ENCODE results near the gene KCNE4. TPM values are rescaled to one million over a fixed set of nuclear protein-coding genes. Genes with fewer than 3 reads are reported as not detected.

KCNE4 gene
- total and polyA plus RNA-seq, 9 of the 15 experiments (the other 6 are each of a cell fraction or from before 2014, with no cell fraction given), result not detected

DNA sequence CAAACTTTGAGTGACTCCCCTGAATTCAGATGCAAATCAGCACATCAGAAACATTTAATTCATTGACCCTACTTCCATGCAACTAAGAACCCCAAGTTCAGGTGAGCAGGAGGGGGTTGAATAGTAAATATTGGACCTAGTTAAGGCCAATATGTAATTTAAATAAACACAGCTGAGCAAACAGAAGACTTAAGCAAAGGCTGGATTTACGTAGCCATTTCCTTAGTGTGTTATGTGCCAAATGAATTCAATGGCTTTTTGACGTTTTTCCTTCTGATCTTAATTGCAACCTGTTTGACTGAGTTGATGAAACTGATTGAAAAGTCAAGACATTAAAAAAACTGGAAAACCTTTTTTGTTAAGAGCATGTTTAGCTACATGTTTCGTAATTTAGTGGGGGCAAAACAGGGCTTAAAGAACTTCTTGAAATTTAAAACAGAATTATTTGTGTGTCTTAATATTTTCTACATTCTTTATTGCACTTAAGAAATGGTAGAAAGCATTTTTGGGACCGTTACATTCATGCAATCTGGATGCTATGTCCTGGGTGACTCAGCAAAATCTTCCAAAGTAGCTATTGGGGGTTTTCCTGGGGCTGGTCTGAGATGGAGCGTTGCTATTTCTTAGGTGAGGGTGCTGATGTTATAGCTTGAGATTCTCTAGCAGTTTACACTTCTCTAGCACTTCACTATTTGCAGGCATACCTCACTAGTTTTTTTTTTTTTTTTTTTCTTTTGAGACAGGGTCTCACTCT lies 25.5 kb upstream of the KCNE4 start (continued):
- TF ChIP-seq RCOR1 (IDR thresholded peaks at IDR 0.05; ENCODE audit: borderline replicate concordance in 1 of 2, low read depth in 2 of 2, low read length in 2 of 2), result no peak
- no peak for TF ChIP-seq CCAR2 (IDR thresholded peaks at IDR 0.05; ENCODE audit: low read depth, low read length)
- TF ChIP-seq ZNF140 (CRISPR knock-in tag; IDR thresholded peaks at IDR 0.05), result no peak
- no peak for TF ChIP-seq SPI1 (IDR thresholded peaks at IDR 0.05; ENCODE audit: borderline replicate concordance, low read depth, low read length)
- TF ChIP-seq ZNF592 (IDR thresholded peaks at IDR 0.05), result no peak
- no peak for TF ChIP-seq HNRNPH1 (optimal IDR thresholded peaks at IDR 0.05; ENCODE audit: low read depth, low read length)
- no peak for TF ChIP-seq PPARD (CRISPR knock-in tag; IDR thresholded peaks at IDR 0.05)
- no peak for TF ChIP-seq ZNF143 (CRISPR knock-in tag; IDR thresholded peaks at IDR 0.05)
- TF ChIP-seq ZKSCAN1 (IDR thresholded peaks at IDR 0.05; ENCODE audit: low read depth, low read length), result no peak
- TF ChIP-seq E2F4 (CRISPR knock-in tag; IDR thresholded peaks at IDR 0.05; ENCODE audit: low read depth), result no peak
- TF ChIP-seq ATF4 (CRISPR knock-in tag; IDR thresholded peaks at IDR 0.05), result no peak
- no peak for TF ChIP-seq TFAM (CRISPR knock-in tag; conservative IDR thresholded peaks at IDR 0.05)
- no peak for TF ChIP-seq HMGN3 (IDR thresholded peaks at IDR 0.05; ENCODE audit: borderline replicate concordance, extremely low read depth, insufficient read length, low read depth, low read length)
- no peak for TF ChIP-seq ZNF668 (CRISPR knock-in tag; IDR thresholded peaks at IDR 0.05)
- no peak for TF ChIP-seq ZNF217 (CRISPR knock-in tag; IDR thresholded peaks at IDR 0.05)
- TF ChIP-seq CREB1 (IDR thresholded peaks at IDR 0.05), result no peak
- no peak for TF ChIP-seq CREB1 (CRISPR knock-in tag; IDR thresholded peaks at IDR 0.05)
- peak; percentile 92 for TF ChIP-seq NFE2 (IDR thresholded peaks at IDR 0.05; ENCODE audit: low read depth)
- no peak for TF ChIP-seq SMARCA5 (IDR thresholded peaks at IDR 0.05)
- no peak for TF ChIP-seq TGIF2 (CRISPR knock-in tag; IDR thresholded peaks at IDR 0.05)
- TF ChIP-seq MAFF (IDR thresholded peaks at IDR 0.05; ENCODE audit: low read length), result peak; percentile 92
- no peak for TF ChIP-seq TAF1 (IDR thresholded peaks at IDR 0.05; ENCODE audit: control insufficient read depth, extremely low read depth, insufficient read depth, low read length, severe bottlenecking)
- no peak for TF ChIP-seq NEUROD1 (IDR thresholded peaks at IDR 0.05; ENCODE audit: borderline replicate concordance, low read depth, low read length, partially characterized antibody)
